ENCODE data around the gene TESK2. TPM values are rescaled to one million over a fixed set of nuclear protein-coding genes. Genes with fewer than 3 reads are reported as not detected.
"Not testable (repeated sequence)": the region's sequence is repeated elsewhere in the genome, so short reads cannot be mapped to it uniquely, and the experiment has no call there.

Gene TESK2
- total and polyA plus RNA-seq, 2 of the 8 experiments (the other 6 are each of a cell fraction or from before 2014, with no cell fraction given): 10.8 to 12.6 TPM

DNA sequence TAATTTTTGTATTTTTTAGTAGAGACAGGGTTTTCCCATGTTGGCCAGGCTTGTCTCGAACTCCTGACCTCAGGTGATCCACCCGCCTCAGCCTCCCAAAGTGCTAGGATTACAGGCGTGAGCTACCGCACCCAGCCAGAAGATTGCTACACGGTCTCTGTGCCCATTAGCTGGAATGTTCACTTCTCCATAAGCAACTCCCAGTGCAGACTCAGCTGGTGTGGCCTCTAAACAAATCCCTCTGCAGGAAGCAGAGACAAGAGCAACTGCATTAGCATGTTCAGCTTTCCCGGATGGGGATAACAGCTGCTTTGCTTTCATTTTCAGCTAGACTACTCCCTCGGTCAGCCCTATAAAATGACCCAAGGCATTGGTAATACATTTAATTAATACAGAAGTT lies 130.0 kb downstream of the TESK2 start:
- H3K4ac ChIP-seq (replicated peaks; ENCODE audit: insufficient read length, low read depth, low read length); H3K23me2 ChIP-seq (ENCODE audit: low read depth, low read length); H2BK20ac ChIP-seq (ENCODE audit: low read length); H3K79me1 ChIP-seq (ENCODE audit: low read depth, low read length); H2BK15ac ChIP-seq (ENCODE audit: low read length); H3K23ac ChIP-seq (ENCODE audit: insufficient read length); H4K20me1 ChIP-seq (replicated peaks in 1 of 2; ENCODE audit: control insufficient read depth in 1 of 2, insufficient read depth in 2 of 2, low read length in 2 of 2); DNase-seq (ENCODE audit: low read depth in 1 of 2, low spot score in 2 of 2); H4K8ac ChIP-seq (ENCODE audit: extremely low read depth, insufficient read depth, low read length); H3K36me3 ChIP-seq (ENCODE audit: control insufficient read depth in 2 of 4, insufficient read depth in 4 of 4, low read length in 3 of 4); H2BK5ac ChIP-seq (ENCODE audit: low read depth, low read length); H2BK12ac ChIP-seq (ENCODE audit: low read depth, low read length); H3K14ac ChIP-seq (ENCODE audit: insufficient read length); H3K56ac ChIP-seq (replicated peaks; ENCODE audit: insufficient read length, low read depth, low read length); H2AK5ac ChIP-seq (ENCODE audit: low read depth, low read length); H3K79me2 ChIP-seq (ENCODE audit: control insufficient read depth in 1 of 2, insufficient read depth in 2 of 2, low read length in 2 of 2); H3K9ac ChIP-seq (replicated peaks in 1 of 4; ENCODE audit: extremely low read depth in 1 of 4, low read depth in 3 of 4, low read length in 3 of 4); H2BK120ac ChIP-seq (replicated peaks; ENCODE audit: low read depth, low read length); H2AFZ ChIP-seq (ENCODE audit: low read length); H3K9me3 ChIP-seq (ENCODE audit: insufficient read depth in 2 of 2, low read depth in 1 of 2, low read length in 1 of 2); H3K18ac ChIP-seq (ENCODE audit: extremely low read depth, low read length); H4K5ac ChIP-seq (ENCODE audit: insufficient read length, low read depth, low read length); FAIRE-seq; H4K91ac ChIP-seq (replicated peaks; ENCODE audit: insufficient read length, low read length); H3K27me3 ChIP-seq (replicated peaks in 1 of 4; ENCODE audit: control insufficient read depth in 3 of 4, extremely low read depth in 1 of 4, insufficient read depth in 3 of 4, low read length in 3 of 4): not testable (repeated sequence)
- ChIA-PET CTCF (ENCODE audit: partially characterized antibody) (interaction anchor here (0.6 to 10.3 kb wide), 21 partner anchors 8 to 818 kb away, joined by 3 to 194 read pairs (median 4); partner anchors contain the start of genes HPDL, MUTYH, TESK2 and TOE1), POLR2A (ENCODE audit: partially characterized antibody) (interaction anchor here (1.4 to 14.2 kb wide), 6 partner anchors 18 to 231 kb away, joined by 3 to 162 read pairs (median 4); partner anchors contain the start of genes HPDL, MUTYH, PRDX1 and TOE1)
- H3K4me2 ChIP-seq (ENCODE audit: insufficient read depth in 1 of 2, low read depth in 2 of 2, low read length in 2 of 2): peak overlapping the region; percentile 16 to 44; a peak in 3 of 4 replicates
- 57% methylated on average over 7 of the region's 7 CpGs; no CpG with 5 or more reads in 1 of the 2 experiments for WGBS, 2 experiments (ENCODE audit: extremely low coverage in 1 of 2, insufficient coverage in 1 of 2, insufficient read length in 1 of 2, insufficient replicate concordance in 2 of 2, low coverage in 1 of 2, low lambda C conversion rate in 2 of 2, missing lambda C conversion rate in 1 of 2)
- TF ChIP-seq RAD21 (IDR thresholded peaks at IDR 0.05 in 1 of 2, conservative IDR thresholded peaks at IDR 0.05 in 1 of 2; ENCODE audit: low read depth in 2 of 2, low read length in 2 of 2) (peak in 1 of 2 experiments; percentile 24; a peak in 1 of 4 replicates), TEAD4 (IDR thresholded peaks at IDR 0.05; ENCODE audit: low read depth, low read length) (peak; percentile 75)
- peak overlapping the region in 1 of 4 experiments; percentile 19; a peak in 1 of 8 replicates for H3K4me3 ChIP-seq (ENCODE audit: extremely low read depth in 1 of 4, insufficient read depth in 2 of 4, low read depth in 3 of 4, low read length in 4 of 4)
- H3K4me1 ChIP-seq (replicated peaks in 1 of 4; ENCODE audit: control insufficient read depth in 3 of 4, insufficient read depth in 4 of 4, low read length in 3 of 4): peaks cover 2 to 11% (median 8%) of the 10 kb centered on the region in 4 experiments
- H3K27ac ChIP-seq (ENCODE audit: low read depth, low read length): peak overlapping the region; percentile 27; the same call in 1 of the 2 replicates
